Measurements from ENCODE around the gene MRPL53.

GRCh38 chr2:74425523-74425922 lies 47.0 kb downstream of the MRPL53 start:
- TF ChIP-seq POLR2A (IDR thresholded peaks at IDR 0.05; ENCODE audit: low read depth, low read length): 0 out of 2 replicates have a peak, but pooled peaks have one; percentile 13
- TF ChIP-seq POLR2AphosphoS5 (IDR thresholded peaks at IDR 0.05; ENCODE audit: low read depth, low read length): no peak
- no peak for TF ChIP-seq TAF1 (IDR thresholded peaks at IDR 0.05; ENCODE audit: borderline replicate concordance, low read depth, low read length)

Data from GM12892 (cell line).